ENCODE measurements around the gene KBTBD13. TPM values are rescaled to one million over a fixed set of nuclear protein-coding genes. Genes with fewer than 3 reads are reported as not detected.

Gene KBTBD13
- total and polyA plus RNA-seq, 4 experiments from 2014 or later: not detected

DNA sequence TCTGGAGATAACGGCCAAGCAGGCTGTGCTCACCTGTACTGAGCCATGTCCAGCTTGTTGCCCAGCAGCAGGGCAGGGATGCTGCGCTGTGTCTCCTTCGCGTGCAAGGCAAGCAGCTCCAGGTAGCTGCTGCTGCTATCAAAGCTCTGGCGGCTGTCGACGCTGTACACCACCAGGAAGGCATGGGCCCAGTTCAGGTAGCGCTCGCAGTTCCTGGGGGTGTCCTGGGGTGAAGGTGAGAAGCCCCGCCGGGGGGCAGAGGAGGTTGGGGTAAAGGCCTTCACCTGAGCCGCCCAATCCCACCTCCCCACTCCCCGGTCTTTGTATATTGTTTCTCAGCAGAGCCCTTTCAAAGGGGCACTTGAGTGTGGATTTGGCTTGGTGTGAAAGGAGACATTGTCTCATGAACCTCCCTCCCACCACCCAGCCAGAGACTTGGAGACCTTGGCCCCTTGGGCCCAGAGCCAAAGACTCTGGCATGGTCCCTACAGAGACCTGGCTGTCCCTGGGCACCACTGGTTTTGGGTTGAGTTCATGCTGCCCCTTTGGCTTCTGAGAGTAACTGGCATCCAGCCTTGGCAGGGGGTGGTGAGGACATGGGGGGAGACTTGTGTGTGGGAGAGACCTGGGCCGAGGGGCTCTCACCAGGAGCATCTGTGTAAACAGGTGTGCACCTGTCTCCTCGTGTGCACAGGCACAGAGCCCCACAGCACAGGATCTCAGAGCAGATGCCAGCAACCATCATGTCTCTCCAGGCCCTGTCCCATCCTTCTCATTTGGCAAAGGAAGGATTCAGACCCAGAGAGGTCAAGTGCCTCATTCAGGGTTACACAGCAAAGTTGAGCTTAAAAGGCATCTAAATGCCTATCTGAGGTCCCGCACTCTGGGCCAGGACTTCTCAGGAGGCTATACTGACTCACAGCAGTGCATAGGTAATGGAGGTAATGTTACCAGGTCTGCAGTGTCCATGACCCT, 17.9 kb upstream of the KBTBD13 start:
- Mint-ChIP-seq H3K27ac (no peak overlapping the region), H3K9me3 (peaks cover 0 to 6% (median under 1%) of the 10 kb centered on the region in 8 donors), H3K4me3 (no peak overlapping the region), H3K27me3 (peaks cover 2 to 8% of the 10 kb centered on the region in 2 donors), H3K36me3 (no peaks in the 10 kb centered on the region), H3K4me1 (no peaks in the 10 kb centered on the region)
- Histone ChIP-seq H3K36me3 (ENCODE audit: insufficient read depth, low read length) (no peaks in the 10 kb centered on the region), H3K27ac (ENCODE audit: low read depth, low read length) (no peak overlapping the region), H3K27me3 (ENCODE audit: insufficient read depth, low read length) (peaks cover 3% of the 10 kb centered on the region), H3K4me3 (ENCODE audit: low read length in 2 of 2) (no peak overlapping the region), H3K9me3 (ENCODE audit: control insufficient read depth in 1 of 2, low read length in 2 of 2) (no peaks in the 10 kb centered on the region), H3K4me1 (ENCODE audit: insufficient read depth, low read length) (no peaks in the 10 kb centered on the region)
- ChIA-PET POLR2A (ENCODE audit: partially characterized antibody) (no interaction called here), CTCF (ENCODE audit: partially characterized antibody) (no interaction called here)
- intact Hi-C loops (cut with micrococcal nuclease): no loop called here
- no peak for DNase-seq

DNA sequence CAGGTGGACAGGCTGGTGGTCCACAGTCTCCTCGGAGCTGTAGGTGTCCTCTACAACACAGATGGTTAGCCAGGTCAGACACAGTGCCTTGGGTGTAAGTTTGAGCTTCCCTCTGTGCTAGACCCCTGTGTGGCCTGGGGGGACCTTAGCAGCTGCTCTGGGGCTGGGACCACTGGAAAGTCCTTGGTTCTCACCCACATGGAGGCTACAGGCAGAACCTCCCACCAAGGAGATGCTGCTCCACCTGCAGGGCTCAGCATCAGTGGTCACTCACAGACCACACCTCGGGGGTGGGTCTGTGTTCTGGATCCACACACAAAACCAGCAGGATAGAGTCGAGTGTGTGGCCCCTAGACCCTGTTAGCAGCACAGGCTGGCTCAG, 17.2 kb upstream of the KBTBD13 start:
- Mint-ChIP-seq H3K27me3 (peaks cover 2 to 8% of the 10 kb centered on the region in 2 donors), H3K4me1 (no peaks in the 10 kb centered on the region), H3K9me3 (peaks cover 0 to 6% (median under 1%) of the 10 kb centered on the region in 8 donors), H3K4me3 (no peak overlapping the region), H3K36me3 (no peaks in the 10 kb centered on the region), H3K27ac (no peak overlapping the region)
- no peak for DNase-seq
- CTCF ChIA-PET (ENCODE audit: partially characterized antibody): no interaction called here
- Histone ChIP-seq H3K27me3 (ENCODE audit: insufficient read depth, low read length) (peaks cover 3% of the 10 kb centered on the region), H3K4me3 (ENCODE audit: low read length in 2 of 2) (no peak overlapping the region), H3K27ac (ENCODE audit: low read depth, low read length) (no peak overlapping the region), H3K4me1 (ENCODE audit: insufficient read depth, low read length) (no peaks in the 10 kb centered on the region), H3K9me3 (ENCODE audit: control insufficient read depth in 1 of 2, low read length in 2 of 2) (no peaks in the 10 kb centered on the region), H3K36me3 (ENCODE audit: insufficient read depth, low read length) (no peaks in the 10 kb centered on the region)
- POLR2A ChIA-PET (ENCODE audit: partially characterized antibody): no interaction called here
- intact Hi-C loops (cut with micrococcal nuclease): no loop called here

- Mint-ChIP-seq H3K4me3 (no peak overlapping the region), H3K27ac (no peak overlapping the region), H3K36me3 (no peaks in the 10 kb centered on the region), H3K27me3 (peaks cover 2 to 8% of the 10 kb centered on the region in 2 donors), H3K4me1 (no peaks in the 10 kb centered on the region), H3K9me3 (peaks cover 0 to 6% (median under 1%) of the 10 kb centered on the region in 8 donors)
- Histone ChIP-seq H3K36me3 (ENCODE audit: insufficient read depth, low read length) (no peaks in the 10 kb centered on the region), H3K4me1 (ENCODE audit: insufficient read depth, low read length) (no peaks in the 10 kb centered on the region), H3K4me3 (ENCODE audit: low read length in 2 of 2) (no peak overlapping the region), H3K27me3 (ENCODE audit: insufficient read depth, low read length) (peaks cover 5% of the 10 kb centered on the region), H3K9me3 (ENCODE audit: control insufficient read depth in 1 of 2, low read length in 2 of 2) (no peaks in the 10 kb centered on the region), H3K27ac (ENCODE audit: low read depth, low read length) (no peak overlapping the region)
- ChIA-PET CTCF (ENCODE audit: partially characterized antibody) (no interaction called here), POLR2A (ENCODE audit: partially characterized antibody) (no interaction called here)
- no peak for DNase-seq
- intact Hi-C loops (cut with micrococcal nuclease): no loop called here
Measured at GRCh38 chr15:65059931-65060596, 16.5 kb upstream of the KBTBD13 start.

DNA sequence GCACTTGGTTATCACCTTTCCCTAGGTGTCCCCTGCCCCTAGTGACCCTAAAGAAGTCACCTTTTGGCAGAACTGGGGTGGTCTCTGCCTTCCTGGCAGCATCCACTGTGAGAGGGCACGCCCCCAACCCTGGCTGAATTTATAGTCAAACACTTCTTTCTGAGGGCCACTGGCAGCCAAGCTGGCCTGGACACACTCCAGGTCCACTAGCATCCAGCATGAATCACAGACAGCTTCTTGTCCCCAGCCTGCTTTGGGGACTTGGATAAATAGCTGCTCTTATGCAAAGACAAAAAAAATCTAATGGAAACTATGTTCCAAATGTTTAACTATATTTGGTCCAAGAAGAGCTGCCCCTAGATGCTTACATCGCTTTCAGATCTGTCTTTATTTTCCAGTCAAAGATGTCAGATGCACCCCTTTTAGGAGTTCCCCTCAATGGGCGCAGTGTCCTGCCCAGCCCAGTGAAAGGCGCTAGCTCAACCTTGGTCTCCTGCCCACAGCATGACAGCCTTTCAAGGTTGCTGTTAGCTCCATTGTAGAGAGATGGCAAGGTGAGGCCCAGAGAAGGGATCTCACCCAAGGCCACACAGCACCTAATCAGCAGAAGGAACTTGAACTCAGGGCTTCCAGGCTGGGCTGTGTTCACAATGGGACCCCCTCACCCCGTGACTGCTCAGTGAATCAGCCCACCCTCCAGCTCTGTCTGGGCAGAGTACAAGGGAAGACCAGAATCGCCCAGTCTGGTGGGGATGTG, 15.7 kb upstream of the KBTBD13 start:
- Histone ChIP-seq H3K4me3 (ENCODE audit: low read length in 2 of 2) (no peak overlapping the region), H3K4me1 (ENCODE audit: insufficient read depth, low read length) (no peaks in the 10 kb centered on the region), H3K9me3 (ENCODE audit: control insufficient read depth in 1 of 2, low read length in 2 of 2) (no peaks in the 10 kb centered on the region), H3K36me3 (ENCODE audit: insufficient read depth, low read length) (no peaks in the 10 kb centered on the region), H3K27me3 (ENCODE audit: insufficient read depth, low read length) (peaks cover 13% of the 10 kb centered on the region), H3K27ac (ENCODE audit: low read depth, low read length) (no peak overlapping the region)
- Mint-ChIP-seq H3K27ac (no peak overlapping the region), H3K4me1 (no peaks in the 10 kb centered on the region), H3K36me3 (no peaks in the 10 kb centered on the region), H3K4me3 (no peak overlapping the region), H3K27me3 (peaks cover 8 to 15% of the 10 kb centered on the region in 2 donors), H3K9me3 (peaks cover 0 to 6% (median under 1%) of the 10 kb centered on the region in 8 donors)
- no peak for DNase-seq
- ChIA-PET CTCF (ENCODE audit: partially characterized antibody) (interaction anchor here (1.2 to 1.7 kb wide), 2 partner anchors 17 to 27 kb away, joined by 3 to 4 read pairs; no protein-coding TSS in a partner anchor), POLR2A (ENCODE audit: partially characterized antibody) (no interaction called here)
- intact Hi-C loops (cut with micrococcal nuclease): no loop called here

DNA sequence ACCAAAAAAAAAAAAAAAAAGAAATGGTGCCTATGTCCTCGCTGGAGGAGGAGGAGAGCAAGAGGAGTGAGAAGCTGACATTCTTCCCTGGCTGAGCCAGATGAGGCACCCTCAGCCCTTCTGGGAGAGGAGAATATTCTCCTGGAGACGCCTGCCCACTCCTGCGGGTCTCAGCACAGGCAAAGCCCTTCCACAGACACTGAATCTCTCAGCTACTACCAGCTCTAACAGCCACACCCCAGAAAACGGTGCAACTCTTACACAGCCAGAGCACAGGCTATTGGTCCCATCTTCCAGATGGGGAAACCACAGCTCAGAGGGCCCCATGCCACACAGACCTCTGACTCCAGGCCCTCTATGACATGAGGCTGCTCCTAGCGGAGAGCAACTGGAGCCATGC, 14.5 kb upstream of the KBTBD13 start:
- DNase-seq: no peak
- no peaks in the 10 kb centered on the region for H3K4me1 ChIP-seq (ENCODE audit: insufficient read depth, low read length)
- H3K27me3 Mint-ChIP-seq: peaks cover 17 to 21% of the 10 kb centered on the region in 2 donors
- ChIA-PET POLR2A (ENCODE audit: partially characterized antibody) (no interaction called here), CTCF (ENCODE audit: partially characterized antibody) (interaction anchor here (1.2 to 1.7 kb wide), 2 partner anchors 16 to 28 kb away, joined by 3 to 4 read pairs; no protein-coding TSS in a partner anchor)
- H3K9me3 Mint-ChIP-seq: peaks cover 0 to 6% (median under 1%) of the 10 kb centered on the region in 8 donors
- no peaks in the 10 kb centered on the region for H3K36me3 Mint-ChIP-seq
- H3K4me3 ChIP-seq (ENCODE audit: low read length in 2 of 2): no peak overlapping the region
- no peaks in the 10 kb centered on the region for H3K9me3 ChIP-seq (ENCODE audit: control insufficient read depth in 1 of 2, low read length in 2 of 2)
- peaks cover 0 to 1% (median 0%) of the 10 kb centered on the region in 4 donors for H3K4me1 Mint-ChIP-seq
- no peak overlapping the region for H3K27ac Mint-ChIP-seq
- intact Hi-C loops (cut with micrococcal nuclease): no loop called here
- no peak overlapping the region for H3K4me3 Mint-ChIP-seq
- H3K27me3 ChIP-seq (ENCODE audit: insufficient read depth, low read length): peaks cover 13% of the 10 kb centered on the region
- H3K36me3 ChIP-seq (ENCODE audit: insufficient read depth, low read length): no peaks in the 10 kb centered on the region
- no peak overlapping the region for H3K27ac ChIP-seq (ENCODE audit: low read depth, low read length)

DNA sequence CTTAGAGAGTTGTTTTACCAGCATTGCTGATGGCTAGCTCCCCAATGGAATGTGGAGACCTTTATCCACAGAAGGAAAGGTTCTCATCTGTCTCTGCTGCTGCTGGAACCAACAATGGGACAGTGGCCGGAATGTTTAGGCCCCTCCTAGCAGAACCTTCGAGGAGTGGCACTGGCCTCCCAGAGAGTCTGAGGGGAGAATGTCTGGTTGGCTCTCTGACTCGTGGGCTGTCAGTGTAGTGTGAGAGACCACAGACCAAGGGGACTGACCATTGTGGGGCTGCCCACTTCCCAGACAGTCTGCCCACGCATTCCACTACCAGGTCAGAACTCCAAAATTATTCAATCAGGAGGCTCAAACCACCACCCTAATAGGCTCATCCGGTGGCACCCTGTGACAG, 13.8 kb upstream of the KBTBD13 start:
- DNase-seq: no peak
- H3K27me3 Mint-ChIP-seq: peaks cover 21 to 25% of the 10 kb centered on the region in 2 donors
- no peak overlapping the region for H3K4me3 Mint-ChIP-seq
- Histone ChIP-seq H3K9me3 (ENCODE audit: control insufficient read depth in 1 of 2, low read length in 2 of 2) (no peaks in the 10 kb centered on the region), H3K4me3 (ENCODE audit: low read length in 2 of 2) (no peak overlapping the region), H3K4me1 (ENCODE audit: insufficient read depth, low read length) (no peaks in the 10 kb centered on the region), H3K27me3 (ENCODE audit: insufficient read depth, low read length) (peaks cover 13% of the 10 kb centered on the region), H3K27ac (ENCODE audit: low read depth, low read length) (no peak overlapping the region), H3K36me3 (ENCODE audit: insufficient read depth, low read length) (no peaks in the 10 kb centered on the region)
- intact Hi-C loops (cut with micrococcal nuclease): no loop called here
- H3K36me3 Mint-ChIP-seq: no peaks in the 10 kb centered on the region
- peaks cover 0 to 5% (median 3%) of the 10 kb centered on the region in 4 donors for H3K4me1 Mint-ChIP-seq
- ChIA-PET POLR2A (ENCODE audit: partially characterized antibody) (no interaction called here), CTCF (ENCODE audit: partially characterized antibody) (interaction anchor here (1.0 to 1.7 kb wide), 2 partner anchors 15 to 37 kb away, joined by 3 read pairs; no protein-coding TSS in a partner anchor)
- peaks cover 0 to 6% (median under 1%) of the 10 kb centered on the region in 8 donors for H3K9me3 Mint-ChIP-seq
- H3K27ac Mint-ChIP-seq: no peak overlapping the region
